Measurements from ENCODE around the gene CRMP1. TPM values are rescaled to one million over a fixed set of nuclear protein-coding genes. Genes with fewer than 3 reads are reported as not detected.

CRMP1 gene
- total and polyA plus RNA-seq, 2 of the 4 experiments (the other 2 are of a cell fraction), result 4.1 to 7.4 TPM

DNA sequence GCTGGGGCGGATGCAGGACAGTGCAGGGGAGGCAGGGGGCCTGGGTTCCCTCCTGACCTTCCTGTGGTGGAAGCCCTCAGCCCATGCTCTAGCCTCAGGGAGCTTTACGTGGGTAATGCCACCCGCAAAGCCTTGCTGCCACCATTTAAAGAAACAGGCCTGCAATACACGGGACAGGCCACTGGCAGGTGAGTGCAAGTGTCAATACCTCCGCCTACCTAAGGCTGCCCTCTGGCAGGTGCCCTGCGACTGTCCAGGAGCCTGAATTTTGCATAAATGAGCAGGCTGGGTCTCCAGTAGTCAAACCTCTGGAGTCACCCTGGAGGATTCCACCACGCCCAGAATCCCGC, 5.9 kb downstream of the CRMP1 start:
- H3K4me2 ChIP-seq (ENCODE audit: low read depth, low read length), result peak overlapping the region; percentile 43; the same call in 1 of the 2 replicates
- peak overlapping the region; percentile 49; the same call in 1 of the 2 replicates for H3K4me3 ChIP-seq (ENCODE audit: insufficient read depth, low read depth, low read length)

More for the DNA sequence above, 5.9 kb downstream of the CRMP1 start:
- H2AFZ ChIP-seq (replicated peaks; ENCODE audit: low read length, poor library complexity), result no peak overlapping the region
- DNase-seq (no peak), ATAC-seq (ENCODE audit: low read depth) (no peak)
- intact Hi-C loops (cut with micrococcal nuclease), result loop anchor here (5.0 kb wide), 1 partner anchor 180 kb away; the partner anchor contains the start of gene EVC2
- H3K4ac ChIP-seq (ENCODE audit: low read depth, low read length), result no peak overlapping the region
- WGBS, 2 experiments (ENCODE audit: extremely low coverage in 2 of 2, insufficient read length in 1 of 2), result 30% methylated on average over 6 of the region's 8 CpGs; no CpG with 5 or more reads in 1 of the 2 experiments
- no peak overlapping the region for H3K56ac ChIP-seq (ENCODE audit: extremely low read depth, insufficient read depth, low read length)
- H4K20me1 ChIP-seq (ENCODE audit: insufficient read depth, low read length), result no peaks in the 10 kb centered on the region; the same call in none of the 2 replicates
- H3K9ac ChIP-seq (ENCODE audit: low read depth, low read length), result no peak overlapping the region
- H3K14ac ChIP-seq (replicated peaks; ENCODE audit: low read depth, low read length), result no peak overlapping the region
- H4K8ac ChIP-seq (ENCODE audit: low read depth in 2 of 2, low read length in 2 of 2), result no peak overlapping the region
- H3K36me3 ChIP-seq (ENCODE audit: control insufficient read depth, insufficient read depth, low read length), result no peaks in the 10 kb centered on the region
- no peak overlapping the region for H4K91ac ChIP-seq (ENCODE audit: insufficient read depth, low read depth, low read length)
- no peak overlapping the region for H2BK15ac ChIP-seq (ENCODE audit: low read depth, low read length)
- H3K27ac ChIP-seq (ENCODE audit: insufficient read depth, low read length), result no peak overlapping the region
- no peak overlapping the region for H2BK20ac ChIP-seq (ENCODE audit: low read depth, low read length)
- H3K9me1 ChIP-seq (ENCODE audit: insufficient read depth, low read length), result no peaks in the 10 kb centered on the region
- no peak overlapping the region for H3K23ac ChIP-seq (ENCODE audit: low read depth, low read length)
- in situ Hi-C loops (cut with MboI; ENCODE audit: low sequenced_read_pairs), result no loop called here
- BruUV-seq (replicated peaks), result no TSS peak
- no peak overlapping the region for H2BK120ac ChIP-seq (ENCODE audit: low read depth, low read length)
- H2AK5ac ChIP-seq (ENCODE audit: low read depth, low read length), result no peak overlapping the region
- TF ChIP-seq RFX5 (IDR thresholded peaks at IDR 0.05; ENCODE audit: low read depth, low read length) (no peak), CEBPB (IDR thresholded peaks at IDR 0.05; ENCODE audit: low read depth, low read length) (no peak), CHD1 (IDR thresholded peaks at IDR 0.05; ENCODE audit: low read depth, low read length) (no peak), ELK1 (IDR thresholded peaks at IDR 0.05; ENCODE audit: borderline replicate concordance, low read depth, low read length) (no peak), USF2 (IDR thresholded peaks at IDR 0.05; ENCODE audit: low read depth, low read length) (no peak), MAZ (IDR thresholded peaks at IDR 0.05; ENCODE audit: borderline replicate concordance, low read depth, low read length) (no peak), MXI1 (IDR thresholded peaks at IDR 0.05; ENCODE audit: borderline replicate concordance, low read depth, low read length) (no peak)
- no peak overlapping the region for H2BK5ac ChIP-seq (ENCODE audit: low read depth, low read length, poor library complexity, severe bottlenecking)
- peak overlapping the region; percentile 7 for H2AK9ac ChIP-seq (replicated peaks; ENCODE audit: low read depth, low read length, poor library complexity)
- H3K79me1 ChIP-seq (ENCODE audit: low read depth in 1 of 2, low read length in 2 of 2), result no peaks in the 10 kb centered on the region
- dilution Hi-C loops (cut with HindIII; ENCODE audit: low sequenced_read_pairs, unreplicated experiment), result no loop called here
- ChIA-PET CTCF (no interaction called here), POLR2A (ENCODE audit: unreplicated experiment) (no interaction called here)
- no peak overlapping the region for H3K18ac ChIP-seq (ENCODE audit: low read depth, low read length)
- H3K27me3 ChIP-seq (ENCODE audit: control insufficient read depth, insufficient read depth, low read length), result peaks cover 36% of the 10 kb centered on the region
- H3K4me1 ChIP-seq (ENCODE audit: control insufficient read depth, insufficient read depth, low read length), result no peaks in the 10 kb centered on the region
- H3K9me3 ChIP-seq (ENCODE audit: control insufficient read depth, insufficient read depth, low read length), result no peaks in the 10 kb centered on the region; the same call in 1 of the 2 replicates
- H4K5ac ChIP-seq (ENCODE audit: low read depth, low read length), result no peak overlapping the region
